Calu3 (cell line): ENCODE results near the gene B4GALT5. TPM values are rescaled to one million over a fixed set of nuclear protein-coding genes. Genes with fewer than 3 reads are reported as not detected.
"Not testable (repeated sequence)": the region's sequence is repeated elsewhere in the genome, so short reads cannot be mapped to it uniquely, and the experiment has no call there.

Experiments
- BruUV-seq: library from RNA; stranded (reverse); fragments of 400-500 nt; replicated peaks from 2 replicates; lab custom pipeline; 2021; lab: Mats Ljungman, UMichigan
- CTCF ChIA-PET: fragments of 300-600 bp; sonication (Branson Sonifier 250); formaldehyde crosslinking; loops from one replicate; lab custom pipeline; 2022; ENCODE audit warnings: antibody characterized with exemption; lab: Charles Lee
- DNase-seq: peaks from one replicate; pipeline ENCODE4 v3.0.0; 2022
- H3K27ac Mint-ChIP-seq: one replicate; pipeline ENCODE4 v1.8.0; 2022; ENCODE audit warnings: mixed read lengths; ENCODE audit not compliant: unreplicated experiment
- H3K27me3 Mint-ChIP-seq: one replicate; pipeline ENCODE4 v1.8.0; 2022; ENCODE audit warnings: mixed read lengths; ENCODE audit not compliant: unreplicated experiment
- H3K36me3 Mint-ChIP-seq: one replicate; pipeline ENCODE4 v1.8.0; 2022; ENCODE audit warnings: mild to moderate bottlenecking, moderate library complexity, mixed read lengths; ENCODE audit not compliant: insufficient read depth, unreplicated experiment
- H3K4me1 Mint-ChIP-seq: one replicate; pipeline ENCODE4 v1.8.0; 2022; ENCODE audit warnings: mild to moderate bottlenecking, low read depth, mixed read lengths; ENCODE audit not compliant: unreplicated experiment
- H3K4me3 Mint-ChIP-seq: one replicate; pipeline ENCODE4 v1.8.0; 2022; ENCODE audit warnings: mild to moderate bottlenecking, low read depth, moderate library complexity, mixed read lengths; ENCODE audit not compliant: unreplicated experiment
- H3K9me3 Mint-ChIP-seq: one replicate; pipeline ENCODE4 v1.8.0; 2022; ENCODE audit warnings: low read depth, mixed read lengths; ENCODE audit not compliant: unreplicated experiment
- CTCF ChIP-seq: fragments of 200-600 bp; IDR thresholded peaks from one replicate; pipeline ENCODE4 v1.8.0; 2022; ENCODE audit warnings: antibody characterized with exemption; ENCODE audit not compliant: unreplicated experiment
- intact Hi-C: fragments of 100-400 bp; cut with micrococcal nuclease; formaldehyde crosslinking; loops from one replicate; pipeline ENCODE4 v1.10.0; 2022; ENCODE audit not compliant: unreplicated experiment
- total RNA-seq: library from RNA; stranded (reverse); gene quantifications from 2 replicates; pipeline ENCODE4 v1.2.3, GENCODE V29; 2022

B4GALT5 gene
- total RNA-seq, 1 experiment from 2014 or later: 117 TPM

GRCh38 chr20:49729780-49730179 is 16.1 kb upstream of the B4GALT5 start:
- Mint-ChIP-seq H3K4me1 (peaks cover 16% of the 10 kb centered on the region), H3K27ac (no peak overlapping the region), H3K36me3 (no peaks in the 10 kb centered on the region), H3K9me3 (peaks cover 3% of the 10 kb centered on the region), H3K4me3 (no peak overlapping the region), H3K27me3 (no peaks in the 10 kb centered on the region)
- intact Hi-C loops: no loop called here
- DNase-seq: no peak
- TF ChIP-seq CTCF: no peak
- no TSS peak for BruUV-seq
- CTCF ChIA-PET: interaction anchor here (0.5 kb wide), 1 partner anchor 147 kb away, joined by 4 read pairs; no protein-coding TSS in a partner anchor

GRCh38 chr20:49727894-49728885 is 14.5 kb upstream of the B4GALT5 start:
- Mint-ChIP-seq H3K27ac (no peak overlapping the region), H3K4me3 (no peak overlapping the region), H3K9me3 (peaks cover 3% of the 10 kb centered on the region), H3K36me3 (no peaks in the 10 kb centered on the region), H3K4me1 (peaks cover 19% of the 10 kb centered on the region), H3K27me3 (no peaks in the 10 kb centered on the region)
- no peak for TF ChIP-seq CTCF
- DNase-seq: no peak
- CTCF ChIA-PET: interaction anchor here (0.7 kb wide), 1 partner anchor 60 kb away, joined by 3 read pairs; no protein-coding TSS in a partner anchor
- intact Hi-C loops: no loop called here
- BruUV-seq: no TSS peak

- intact Hi-C loops: no loop called here
These were observed 13.8 kb upstream of the B4GALT5 start for GRCh38 chr20:49727478-49727877.

GRCh38 chr20:49725694-49726093 is 12.0 kb upstream of the B4GALT5 start:
- no peaks in the 10 kb centered on the region for H3K36me3 Mint-ChIP-seq
- DNase-seq: no peak
- H3K4me3 Mint-ChIP-seq: no peak overlapping the region
- TF ChIP-seq CTCF: no peak
- intact Hi-C loops: no loop called here
- no TSS peak for BruUV-seq
- CTCF ChIA-PET: no interaction called here
- peaks cover 19% of the 10 kb centered on the region for H3K4me1 Mint-ChIP-seq
- H3K9me3 Mint-ChIP-seq: peaks cover 3% of the 10 kb centered on the region
- no peak overlapping the region for H3K27ac Mint-ChIP-seq
- H3K27me3 Mint-ChIP-seq: no peaks in the 10 kb centered on the region

More at GRCh38 chr20:49727478-49727877, 13.8 kb upstream of the B4GALT5 start:
- H3K4me3 Mint-ChIP-seq: no peak overlapping the region
- H3K27me3 Mint-ChIP-seq: no peaks in the 10 kb centered on the region
- TF ChIP-seq CTCF: no peak
- DNase-seq: no peak
- no peak overlapping the region for H3K27ac Mint-ChIP-seq
- BruUV-seq: no TSS peak
- no peaks in the 10 kb centered on the region for H3K36me3 Mint-ChIP-seq
- peaks cover 3% of the 10 kb centered on the region for H3K9me3 Mint-ChIP-seq
- CTCF ChIA-PET: no interaction called here
- H3K4me1 Mint-ChIP-seq: peaks cover 19% of the 10 kb centered on the region

- H3K36me3 Mint-ChIP-seq, H3K4me3 Mint-ChIP-seq, DNase-seq, BruUV-seq, H3K27me3 Mint-ChIP-seq, H3K9me3 Mint-ChIP-seq, intact Hi-C loops: not testable (repeated sequence)
- Mint-ChIP-seq H3K27ac (peak overlapping the region; percentile 13), H3K4me1 (peaks cover 19% of the 10 kb centered on the region)
- CTCF ChIA-PET: interaction anchor here (0.6 to 0.8 kb wide), 2 partner anchors 101 to 117 kb away, joined by 4 to 9 read pairs; no protein-coding TSS in a partner anchor
These were observed 11.5 kb upstream of the B4GALT5 start for GRCh38 chr20:49725224-49725606.
